ENCODE results near the gene RDH12.

GRCh38 chr14:67683842-67684241 lies 17.8 kb upstream of the RDH12 start:
- no peak for TF ChIP-seq EZH2 (IDR thresholded peaks at IDR 0.05; ENCODE audit: insufficient read depth, poor library complexity, severe bottlenecking)
- no peak for TF ChIP-seq EZH2phosphoT487 (IDR thresholded peaks at IDR 0.05; ENCODE audit: insufficient read depth, low read depth)
